AG09319 (cell line): ENCODE data around the gene GIT1.

Experiments
- DNase-seq: peaks from one replicate; pipeline ENCODE4 v3.0.0-alpha.2; 2010; ENCODE audit warnings: low read depth; ENCODE audit errors: extremely low read depth
- CTCF ChIP-seq: IDR thresholded peaks from 2 replicates; pipeline ENCODE4 v1.5.1; 2011; ENCODE audit warnings: low read depth, mild to moderate bottlenecking, inconsistent platforms, low read length, moderate library complexity

GIT1 gene

GRCh38 chr17:29591737-29592608 is 2.5 kb upstream of the GIT1 start:
- DNase-seq, result no peak
- peak; percentile 99 for TF ChIP-seq CTCF

GRCh38 chr17:29591146-29591736 is 1.8 kb upstream of the GIT1 start:
- DNase-seq, result no peak
- no peak for TF ChIP-seq CTCF

- no peak for DNase-seq
Measured at GRCh38 chr17:29590411-29591145, 1.1 kb upstream of the GIT1 start.

GRCh38 chr17:29588562-29589411 is 661 bp downstream of the GIT1 start:
- TF ChIP-seq CTCF, result no peak
- no peak for DNase-seq

More at GRCh38 chr17:29590411-29591145, 1.1 kb upstream of the GIT1 start:
- no peak for TF ChIP-seq CTCF

- no peak for TF ChIP-seq CTCF
- DNase-seq, result no peak
Measured at GRCh38 chr17:29588017-29588561, 1.4 kb downstream of the GIT1 start.

- no peak for TF ChIP-seq CTCF
- DNase-seq, result no peak
Measured at GRCh38 chr17:29587591-29587990, 1.9 kb downstream of the GIT1 start.
